Endothelial cell of umbilical vein (primary cell): ENCODE measurements around the gene ACTL7A.

Source experiments
- EZH2 ChIP-seq: IDR thresholded peaks from 2 replicates; pipeline ENCODE4 v1.6.1; 2012; ENCODE audit warnings: borderline replicate concordance, low read depth, mild to moderate bottlenecking, moderate library complexity, low read length, inconsistent platforms; ENCODE audit not compliant: severe bottlenecking
- GATA2 ChIP-seq: IDR thresholded peaks from 2 replicates; pipeline ENCODE4 v1.7.0; 2011; ENCODE audit warnings: low read depth, mild to moderate bottlenecking, moderate library complexity, mixed read lengths, low read length; ENCODE audit not compliant: insufficient read length, insufficient read depth
- JUN ChIP-seq: IDR thresholded peaks from 2 replicates; pipeline ENCODE4 v1.6.1; 2011; ENCODE audit warnings: borderline replicate concordance, low read depth; ENCODE audit not compliant: insufficient read length, insufficient read depth
- POLR2A ChIP-seq: IDR thresholded peaks from 2 replicates; pipeline ENCODE4 v1.6.1; 2012; ENCODE audit warnings: low read depth, mild to moderate bottlenecking, control low read depth, low read length
- TF ChIP-seq, protein P1 (sequence below), 2 donors: IDR thresholded peaks; 1 replicate in 1 of 2; 2 replicates in 1 of 2; pipeline ENCODE4 v1.5.1; 2011; ENCODE audit warnings: low read length in 2 of 2, mild to moderate bottlenecking in 2 of 2, moderate library complexity in 2 of 2, control low read depth in 1 of 2, inconsistent platforms in 1 of 2, low read depth in 1 of 2; ENCODE audit not compliant: insufficient read depth in 1 of 2; ENCODE audit errors: extremely low read depth in 1 of 2
- TF ChIP-seq, protein P2 (sequence below): IDR thresholded peaks from 2 replicates; pipeline ENCODE4 v1.6.1; 2011; ENCODE audit not compliant: insufficient read depth, insufficient read length

- TF ChIP-seq, protein P1, sequence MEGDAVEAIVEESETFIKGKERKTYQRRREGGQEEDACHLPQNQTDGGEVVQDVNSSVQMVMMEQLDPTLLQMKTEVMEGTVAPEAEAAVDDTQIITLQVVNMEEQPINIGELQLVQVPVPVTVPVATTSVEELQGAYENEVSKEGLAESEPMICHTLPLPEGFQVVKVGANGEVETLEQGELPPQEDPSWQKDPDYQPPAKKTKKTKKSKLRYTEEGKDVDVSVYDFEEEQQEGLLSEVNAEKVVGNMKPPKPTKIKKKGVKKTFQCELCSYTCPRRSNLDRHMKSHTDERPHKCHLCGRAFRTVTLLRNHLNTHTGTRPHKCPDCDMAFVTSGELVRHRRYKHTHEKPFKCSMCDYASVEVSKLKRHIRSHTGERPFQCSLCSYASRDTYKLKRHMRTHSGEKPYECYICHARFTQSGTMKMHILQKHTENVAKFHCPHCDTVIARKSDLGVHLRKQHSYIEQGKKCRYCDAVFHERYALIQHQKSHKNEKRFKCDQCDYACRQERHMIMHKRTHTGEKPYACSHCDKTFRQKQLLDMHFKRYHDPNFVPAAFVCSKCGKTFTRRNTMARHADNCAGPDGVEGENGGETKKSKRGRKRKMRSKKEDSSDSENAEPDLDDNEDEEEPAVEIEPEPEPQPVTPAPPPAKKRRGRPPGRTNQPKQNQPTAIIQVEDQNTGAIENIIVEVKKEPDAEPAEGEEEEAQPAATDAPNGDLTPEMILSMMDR (IDR thresholded peaks at IDR 0.05; ENCODE audit: extremely low read depth in 1 of 2, insufficient read depth in 1 of 2, low read depth in 1 of 2, low read length in 2 of 2): no peak
- TF ChIP-seq, protein P2, sequence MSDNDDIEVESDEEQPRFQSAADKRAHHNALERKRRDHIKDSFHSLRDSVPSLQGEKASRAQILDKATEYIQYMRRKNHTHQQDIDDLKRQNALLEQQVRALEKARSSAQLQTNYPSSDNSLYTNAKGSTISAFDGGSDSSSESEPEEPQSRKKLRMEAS: no peak
- TF ChIP-seq EZH2: no peak
- no peak for TF ChIP-seq GATA2
- no peak for TF ChIP-seq POLR2A
- TF ChIP-seq JUN: no peak
Observed at GRCh38 chr9:108854641-108855528, 7.2 kb upstream of the ACTL7A start.
